Activated naive CD8-positive, alpha-beta T cell treated with anti-CD3 and anti-CD28 coated beads, Interleukin-2, amount 10 ng/mL, durations not matched to agents 7 days and 5 days (primary cell): ENCODE data around the gene RNF169. TPM values are rescaled to one million over a fixed set of nuclear protein-coding genes. Genes with fewer than 3 reads are reported as not detected.
A peak's percentile ranks its signal among the peaks of the same experiment; 100 is the strongest.
"Not testable (repeated sequence)": the region's sequence is repeated elsewhere in the genome, so short reads cannot be mapped to it uniquely, and the experiment has no call there.

Experiments
- ATAC-seq: fragments of 150-1000 bp; cut with Tn5 transposase; one replicate; pipeline ENCODE4 v1.10.0; 2021; ENCODE audit warnings: low read depth, moderate library complexity
- POLR2A ChIA-PET: fragments of 350-600 bp; sonication (Branson Sonifier 250); formaldehyde crosslinking; loops from one replicate; lab custom pipeline; 2021; ENCODE audit warnings: antibody characterized with exemption; lab: Charles Lee
- DNase-seq: peaks from one replicate; pipeline ENCODE4 v3.0.0; 2021
- H3K27ac Mint-ChIP-seq: one replicate; pipeline ENCODE4 v1.8.0; 2022; ENCODE audit warnings: mild to moderate bottlenecking, mixed read lengths
- H3K27me3 Mint-ChIP-seq: one replicate; pipeline ENCODE4 v1.8.0; 2022; ENCODE audit warnings: mild to moderate bottlenecking, moderate library complexity, mixed read lengths
- H3K36me3 Mint-ChIP-seq: one replicate; pipeline ENCODE4 v1.8.0; 2021; ENCODE audit warnings: mild to moderate bottlenecking, mixed read lengths
- H3K4me1 Mint-ChIP-seq: one replicate; pipeline ENCODE4 v1.8.0; 2021; ENCODE audit warnings: mixed read lengths
- H3K4me3 Mint-ChIP-seq: one replicate; pipeline ENCODE4 v1.8.0; 2022; ENCODE audit warnings: mild to moderate bottlenecking, moderate library complexity, mixed read lengths
- H3K9me3 Mint-ChIP-seq: one replicate; pipeline ENCODE4 v1.8.0; 2021; ENCODE audit warnings: mixed read lengths
- total RNA-seq, 2 experiments: library from RNA; stranded (reverse); gene quantifications; one replicate each; pipeline ENCODE4 v1.2.3, GENCODE V29; 2021

Gene RNF169
- total RNA-seq, 2 experiments from 2014 or later: 18.7 to 20.8 TPM

DNA sequence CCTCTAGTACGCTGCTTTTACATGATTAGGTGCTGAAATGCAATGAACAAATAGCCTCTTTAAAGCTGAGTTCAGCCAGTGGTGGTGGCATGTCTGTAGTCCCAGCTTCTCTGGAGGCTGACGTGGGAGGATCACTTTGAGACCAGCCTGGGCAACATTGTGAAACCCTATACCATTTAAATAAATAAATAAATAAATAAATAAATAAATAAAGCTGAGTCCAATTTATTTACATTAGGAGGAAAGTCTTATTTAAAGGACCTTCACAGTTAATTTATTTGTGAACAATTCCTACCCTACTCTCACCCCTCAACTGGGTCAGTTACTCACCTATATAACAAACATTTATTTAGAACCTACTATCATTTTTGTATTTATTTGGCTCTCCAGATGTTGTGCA lies 12.6 kb upstream of the RNF169 start:
- Mint-ChIP-seq H3K27ac (no peak overlapping the region), H3K4me3 (no peak overlapping the region), H3K9me3 (no peaks in the 10 kb centered on the region), H3K27me3 (peaks cover 47% of the 10 kb centered on the region), H3K4me1 (peaks cover 4% of the 10 kb centered on the region), H3K36me3 (no peaks in the 10 kb centered on the region)
- no peak for ATAC-seq
- POLR2A ChIA-PET: no interaction called here
- DNase-seq: no peak

DNA sequence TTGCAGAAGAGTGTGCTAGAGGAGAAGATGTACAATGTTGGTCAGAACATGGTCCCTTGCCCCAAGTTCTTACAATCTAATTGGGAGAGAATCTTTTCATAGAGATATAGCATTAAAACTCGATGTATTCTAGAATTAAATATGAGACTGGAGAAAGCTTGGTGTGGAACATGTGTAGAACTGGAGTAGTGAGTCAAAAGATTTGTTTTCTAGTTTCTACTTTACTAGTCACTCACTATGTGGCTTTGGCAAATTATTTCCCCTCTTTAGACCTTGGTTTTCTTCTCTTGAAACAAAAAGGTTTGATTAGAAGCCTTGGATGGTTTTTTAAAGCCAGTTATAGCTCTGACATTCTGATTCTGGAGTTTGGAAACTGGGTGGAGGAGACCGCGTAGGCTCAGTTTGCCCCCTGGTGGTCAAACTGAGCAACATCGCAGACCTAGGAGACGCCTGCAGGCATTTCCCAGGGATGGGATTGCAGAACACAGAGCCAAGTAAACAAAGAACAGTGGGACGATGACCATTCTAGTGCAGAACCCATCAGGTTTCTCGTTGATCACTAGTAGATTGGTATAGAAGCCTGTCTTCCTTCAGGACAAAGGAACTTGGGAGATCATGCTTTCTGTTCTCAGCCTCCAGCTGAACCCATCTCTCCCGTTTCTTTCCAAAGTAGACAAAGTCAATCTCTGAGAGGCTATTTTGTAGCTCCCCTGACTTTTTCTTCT lies 8.9 kb upstream of the RNF169 start:
- POLR2A ChIA-PET: no interaction called here
- ATAC-seq: peak; percentile 82

DNA sequence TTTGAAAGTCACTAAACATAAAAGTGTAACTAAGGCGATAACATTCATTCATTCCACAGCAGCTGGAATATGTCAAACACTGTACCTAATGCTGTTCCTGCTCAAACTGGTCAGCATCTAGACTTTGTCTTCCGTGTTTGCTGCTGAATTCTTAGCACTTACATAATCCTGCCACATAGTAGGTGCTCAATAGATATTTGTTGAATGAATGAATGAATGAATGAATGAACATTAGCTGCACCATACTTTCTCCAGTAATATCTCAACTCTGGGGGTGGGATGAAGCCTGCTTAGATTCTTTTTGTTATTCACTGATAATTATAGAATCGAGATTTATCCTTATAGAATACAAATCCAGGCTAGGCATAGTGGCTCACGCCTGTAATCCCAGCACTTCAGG lies 6.6 kb upstream of the RNF169 start:
- Mint-ChIP-seq H3K9me3 (no peaks in the 10 kb centered on the region), H3K4me1 (peaks cover 2% of the 10 kb centered on the region), H3K27me3 (peaks cover 6% of the 10 kb centered on the region), H3K4me3 (no peak overlapping the region), H3K36me3 (no peaks in the 10 kb centered on the region), H3K27ac (no peak overlapping the region)
- POLR2A ChIA-PET: no interaction called here
- ATAC-seq (no peak), DNase-seq (no peak)

More for the DNA sequence above, 8.9 kb upstream of the RNF169 start:
- Mint-ChIP-seq H3K9me3 (no peaks in the 10 kb centered on the region), H3K36me3 (no peaks in the 10 kb centered on the region), H3K27me3 (peaks cover 21% of the 10 kb centered on the region), H3K27ac (no peak overlapping the region), H3K4me1 (peaks cover 2% of the 10 kb centered on the region), H3K4me3 (no peak overlapping the region)
- no peak for DNase-seq

DNA sequence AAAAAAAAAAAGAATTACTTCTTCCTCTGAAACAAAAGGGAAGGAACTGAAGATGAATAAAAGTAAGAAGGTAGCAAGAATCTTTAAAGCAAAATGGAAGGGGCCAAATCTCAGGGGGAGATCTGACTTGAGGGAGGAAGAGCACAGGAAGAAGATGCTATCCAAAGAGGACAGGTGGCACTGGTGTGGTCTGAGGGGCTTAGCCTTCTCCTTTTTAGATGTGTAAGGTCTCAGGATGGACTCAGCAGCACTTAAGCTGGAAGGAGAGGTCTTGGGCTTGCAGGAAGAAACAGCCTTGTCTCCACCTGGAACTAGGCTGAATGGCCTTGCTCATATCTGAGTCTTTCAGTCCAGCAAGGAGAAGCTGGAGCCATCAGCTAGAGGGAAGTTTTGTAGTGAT lies 5.0 kb upstream of the RNF169 start:
- POLR2A ChIA-PET: no interaction called here
- no peak overlapping the region for H3K4me3 Mint-ChIP-seq
- H3K27ac Mint-ChIP-seq: no peak overlapping the region
- no peaks in the 10 kb centered on the region for H3K9me3 Mint-ChIP-seq
- peaks cover 12% of the 10 kb centered on the region for H3K4me1 Mint-ChIP-seq
- no peaks in the 10 kb centered on the region for H3K36me3 Mint-ChIP-seq
- DNase-seq (no peak), ATAC-seq (no peak)
- H3K27me3 Mint-ChIP-seq: peaks cover 3% of the 10 kb centered on the region

DNA sequence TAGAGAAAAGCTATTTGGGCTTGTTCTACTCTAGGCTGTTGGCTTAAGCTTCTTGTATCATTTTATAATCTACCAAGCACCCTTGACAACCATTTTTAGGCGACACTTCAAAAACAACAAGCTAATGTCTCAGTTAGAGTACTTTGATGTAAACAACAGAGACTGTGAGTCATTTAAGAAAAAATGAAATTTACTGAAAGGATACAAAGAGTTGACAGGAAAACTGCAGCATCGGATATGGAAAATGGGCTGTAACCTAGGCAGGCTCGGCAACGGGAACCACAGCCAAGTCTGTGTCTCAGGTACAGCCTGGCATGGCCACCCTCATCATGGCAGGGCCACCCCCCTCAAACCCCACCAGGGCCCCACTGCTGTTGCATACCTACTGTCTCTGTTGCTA lies 4.4 kb upstream of the RNF169 start:
- POLR2A ChIA-PET: interaction anchor here (0.7 kb wide), 1 partner anchor 212 kb away, joined by 3 read pairs; no protein-coding TSS in a partner anchor
- H3K27ac Mint-ChIP-seq: no peak overlapping the region

DNA sequence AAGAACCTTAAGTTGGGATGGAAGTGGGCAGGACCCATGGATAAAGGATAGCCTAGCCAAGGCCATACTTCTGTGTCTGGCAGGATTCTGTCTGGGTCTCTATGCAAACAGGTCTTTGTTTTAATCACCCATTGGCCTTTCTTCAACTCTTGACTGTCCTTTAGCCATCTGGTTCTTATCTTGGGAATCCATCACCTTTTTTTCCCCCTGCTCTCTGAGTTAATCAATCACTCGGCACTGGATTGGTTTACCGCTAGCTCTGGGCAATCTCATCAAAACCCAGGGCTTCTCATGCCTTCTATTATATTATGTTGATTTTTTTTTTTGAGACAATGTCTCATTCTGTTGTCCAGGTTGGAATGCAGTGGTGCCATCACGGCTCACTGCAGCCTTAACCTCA lies 1.8 kb upstream of the RNF169 start:
- ATAC-seq (no peak), DNase-seq (no peak)
- no peaks in the 10 kb centered on the region for H3K27me3 Mint-ChIP-seq
- H3K4me1 Mint-ChIP-seq: peaks cover 25% of the 10 kb centered on the region
- no peaks in the 10 kb centered on the region for H3K9me3 Mint-ChIP-seq
- H3K4me3 Mint-ChIP-seq: no peak overlapping the region
- POLR2A ChIA-PET: no interaction called here
- H3K27ac Mint-ChIP-seq: no peak overlapping the region
- peaks cover 4% of the 10 kb centered on the region for H3K36me3 Mint-ChIP-seq

More for the DNA sequence above, 4.4 kb upstream of the RNF169 start:
- H3K9me3 Mint-ChIP-seq: no peaks in the 10 kb centered on the region
- H3K4me3 Mint-ChIP-seq: no peak overlapping the region
- DNase-seq: no peak
- no peaks in the 10 kb centered on the region for H3K36me3 Mint-ChIP-seq
- peaks cover 12% of the 10 kb centered on the region for H3K4me1 Mint-ChIP-seq
- ATAC-seq: no peak
- H3K27me3 Mint-ChIP-seq: peaks cover 3% of the 10 kb centered on the region

DNA sequence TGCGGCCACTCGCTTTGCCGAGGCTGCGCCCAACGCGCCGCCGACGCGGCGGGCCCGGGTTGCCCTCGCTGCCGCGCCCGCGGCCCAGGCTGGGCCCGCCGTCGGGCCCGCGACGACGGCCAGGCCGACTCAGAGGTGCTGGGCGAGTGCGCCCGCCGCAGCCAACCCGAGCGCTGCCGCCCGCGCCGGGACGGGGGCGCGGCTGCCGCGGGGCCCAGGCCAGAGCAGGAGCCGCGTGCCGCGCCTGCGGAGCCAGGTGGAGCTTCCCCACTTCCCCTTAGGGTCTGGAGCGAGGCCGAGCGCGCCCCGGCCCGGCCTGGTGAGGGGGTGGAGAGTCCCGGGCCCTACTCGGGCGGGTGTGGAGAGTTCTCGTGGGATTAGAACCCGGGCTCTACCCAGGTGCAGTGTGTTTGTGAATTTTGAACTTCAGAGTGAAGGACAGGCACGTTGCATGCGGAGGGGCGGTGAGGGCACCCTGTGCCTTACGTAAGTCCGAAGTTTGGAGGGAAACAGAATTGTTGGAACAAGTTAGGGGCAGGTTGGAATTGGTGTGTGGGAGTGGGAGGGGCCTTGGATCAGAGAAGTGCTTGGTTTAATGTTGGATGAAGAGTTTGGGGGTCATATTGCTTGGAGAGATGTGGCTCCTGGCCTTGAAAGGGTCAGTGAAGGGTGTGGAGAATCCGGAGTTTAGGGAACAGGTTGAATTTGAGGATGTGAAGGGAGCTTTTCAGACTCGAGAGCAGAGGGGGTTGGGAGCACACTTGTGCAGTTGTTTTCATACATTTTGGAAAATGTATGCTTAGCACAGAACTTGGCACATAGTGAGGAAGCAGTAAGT lies 697 bp downstream of the RNF169 start:
- no peaks in the 10 kb centered on the region for H3K27me3 Mint-ChIP-seq
- no peaks in the 10 kb centered on the region for H3K9me3 Mint-ChIP-seq
- peak overlapping the region; percentile 100 for H3K4me3 Mint-ChIP-seq
- peak; percentile 78 for DNase-seq
- ATAC-seq: peak; percentile 72
- H3K36me3 Mint-ChIP-seq: peaks cover 6% of the 10 kb centered on the region
- H3K27ac Mint-ChIP-seq: peak overlapping the region; percentile 97
- H3K4me1 Mint-ChIP-seq: peaks cover 25% of the 10 kb centered on the region
- POLR2A ChIA-PET: interaction anchor here (0.6 to 1.4 kb wide), 4 partner anchors 157 to 450 kb away, joined by 3 to 5 read pairs (median 4); partner anchors contain the start of genes LIPT2 and POLD3

DNA sequence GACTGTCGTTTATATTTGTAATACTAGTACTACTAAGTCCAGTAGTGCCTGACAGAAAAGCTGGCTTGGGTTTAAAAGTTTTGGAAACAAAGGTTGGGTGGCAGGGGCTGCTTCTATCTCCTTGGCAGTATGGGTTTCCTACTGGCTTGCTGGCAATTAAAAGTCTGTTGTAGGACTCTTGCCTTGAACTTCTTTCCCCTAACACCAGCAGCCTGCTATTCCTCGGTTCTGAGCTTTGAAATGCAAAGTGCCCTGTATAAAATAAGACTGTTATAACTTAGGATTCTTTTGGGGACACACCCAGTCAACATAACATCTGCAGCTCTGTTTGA lies 1.3 kb downstream of the RNF169 start:
- POLR2A ChIA-PET: interaction anchor here (0.8 to 1.4 kb wide), 3 partner anchors 157 to 257 kb away, joined by 3 to 5 read pairs (median 5); partner anchors contain the start of genes LIPT2 and POLD3
- Mint-ChIP-seq H3K27ac (peak overlapping the region; percentile 97), H3K9me3 (no peaks in the 10 kb centered on the region), H3K4me1 (peaks cover 25% of the 10 kb centered on the region), H3K4me3 (peak overlapping the region; percentile 100), H3K36me3 (peaks cover 6% of the 10 kb centered on the region), H3K27me3 (no peaks in the 10 kb centered on the region)
- DNase-seq (no peak), ATAC-seq (no peak)

DNA sequence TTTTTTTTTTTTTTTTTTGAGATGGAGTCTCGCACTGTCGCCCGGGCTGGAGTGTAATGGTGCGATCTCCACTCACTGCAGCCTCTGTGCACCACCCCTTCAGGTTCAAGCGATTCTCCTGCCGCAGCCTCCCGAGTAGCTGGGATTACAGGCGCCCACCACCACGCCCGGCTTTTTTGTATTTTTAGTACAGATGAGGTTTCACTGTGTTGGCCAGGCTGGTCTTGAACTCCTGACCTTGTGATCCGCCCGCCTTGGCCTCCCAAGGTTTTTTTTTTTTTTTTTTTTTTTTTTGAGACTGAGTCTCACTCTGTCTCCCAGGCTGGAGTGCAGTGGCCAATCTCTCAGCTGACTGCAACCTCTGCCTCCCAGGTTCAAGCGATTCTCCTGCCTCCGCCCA lies 1.9 kb downstream of the RNF169 start:
- not testable (repeated sequence) for H3K27ac Mint-ChIP-seq, H3K9me3 Mint-ChIP-seq, H3K36me3 Mint-ChIP-seq, H3K27me3 Mint-ChIP-seq, ATAC-seq, DNase-seq
- POLR2A ChIA-PET: interaction anchor here (0.6 to 0.7 kb wide), 2 partner anchors 32 to 344 kb away, joined by 3 to 7 read pairs; no protein-coding TSS in a partner anchor
- peak overlapping the region; percentile 14 for H3K4me3 Mint-ChIP-seq
- peaks cover 25% of the 10 kb centered on the region for H3K4me1 Mint-ChIP-seq

DNA sequence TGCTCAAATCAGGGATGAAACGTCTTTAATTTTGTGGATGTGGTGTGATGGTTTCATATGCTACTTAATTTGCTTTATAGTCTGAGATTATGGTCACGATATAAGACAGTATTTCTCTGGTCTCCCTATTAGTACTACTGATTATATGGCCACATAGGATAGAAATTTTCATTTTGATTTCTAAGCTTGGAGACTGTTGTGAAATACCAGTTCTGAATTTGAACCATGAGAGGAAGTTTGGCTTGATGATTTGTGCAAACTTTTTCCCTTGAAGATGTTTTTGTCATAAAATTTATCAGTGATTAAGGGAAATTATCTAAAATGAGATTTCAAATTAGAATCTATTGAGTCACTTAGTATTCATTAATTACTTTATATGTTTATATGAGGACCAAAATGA lies 2.7 kb downstream of the RNF169 start:
- peaks cover 25% of the 10 kb centered on the region for H3K4me1 Mint-ChIP-seq
- no peak overlapping the region for H3K27ac Mint-ChIP-seq
- peaks cover 12% of the 10 kb centered on the region for H3K36me3 Mint-ChIP-seq
- no peak for ATAC-seq
- POLR2A ChIA-PET: interaction anchor here (0.6 to 0.7 kb wide), 2 partner anchors 32 to 345 kb away, joined by 3 to 7 read pairs; no protein-coding TSS in a partner anchor
- peak overlapping the region; percentile 14 for H3K4me3 Mint-ChIP-seq
- no peak for DNase-seq
- no peaks in the 10 kb centered on the region for H3K9me3 Mint-ChIP-seq
- H3K27me3 Mint-ChIP-seq: no peaks in the 10 kb centered on the region

DNA sequence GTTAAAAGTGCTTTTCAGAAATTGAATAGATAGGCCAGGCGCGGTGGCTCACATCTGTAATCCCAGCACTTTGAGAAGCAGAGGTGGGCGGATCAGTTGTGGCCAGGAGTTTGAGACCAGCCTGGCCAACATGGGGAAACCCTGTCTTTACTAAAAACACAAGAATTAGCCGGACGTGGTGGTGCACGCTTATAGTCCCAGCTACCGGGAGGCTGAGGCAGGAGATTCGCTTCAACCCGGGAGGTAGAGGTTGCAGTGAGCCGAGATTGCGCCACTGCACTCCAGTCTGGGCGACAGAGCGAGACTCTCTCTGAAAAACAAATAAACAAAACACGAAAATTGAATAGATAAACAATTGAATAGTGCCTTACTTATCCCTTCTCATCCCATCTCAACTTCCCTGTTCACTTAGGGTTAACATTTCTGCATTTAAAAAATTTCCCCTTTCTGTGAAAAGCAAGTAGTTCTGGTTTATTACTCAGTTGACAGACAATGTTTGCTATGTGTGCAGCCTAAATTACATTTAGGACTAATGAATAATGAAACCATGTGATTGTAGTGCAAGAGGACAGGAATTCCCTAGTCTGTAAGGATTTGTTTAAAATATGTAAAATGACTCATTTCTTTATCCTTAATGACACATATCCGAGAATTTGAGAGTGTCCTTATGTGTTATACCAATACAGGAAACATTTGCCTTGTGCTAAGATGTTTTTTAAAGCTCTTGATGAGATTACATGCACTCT lies 6.0 kb downstream of the RNF169 start:
- H3K4me1 Mint-ChIP-seq: peaks cover 11% of the 10 kb centered on the region
- DNase-seq (no peak), ATAC-seq (no peak)
- peaks cover 14% of the 10 kb centered on the region for H3K36me3 Mint-ChIP-seq
- POLR2A ChIA-PET: no interaction called here
- H3K9me3 Mint-ChIP-seq: no peaks in the 10 kb centered on the region
- H3K27me3 Mint-ChIP-seq: no peaks in the 10 kb centered on the region
- no peak overlapping the region for H3K27ac Mint-ChIP-seq
- H3K4me3 Mint-ChIP-seq: no peak overlapping the region

DNA sequence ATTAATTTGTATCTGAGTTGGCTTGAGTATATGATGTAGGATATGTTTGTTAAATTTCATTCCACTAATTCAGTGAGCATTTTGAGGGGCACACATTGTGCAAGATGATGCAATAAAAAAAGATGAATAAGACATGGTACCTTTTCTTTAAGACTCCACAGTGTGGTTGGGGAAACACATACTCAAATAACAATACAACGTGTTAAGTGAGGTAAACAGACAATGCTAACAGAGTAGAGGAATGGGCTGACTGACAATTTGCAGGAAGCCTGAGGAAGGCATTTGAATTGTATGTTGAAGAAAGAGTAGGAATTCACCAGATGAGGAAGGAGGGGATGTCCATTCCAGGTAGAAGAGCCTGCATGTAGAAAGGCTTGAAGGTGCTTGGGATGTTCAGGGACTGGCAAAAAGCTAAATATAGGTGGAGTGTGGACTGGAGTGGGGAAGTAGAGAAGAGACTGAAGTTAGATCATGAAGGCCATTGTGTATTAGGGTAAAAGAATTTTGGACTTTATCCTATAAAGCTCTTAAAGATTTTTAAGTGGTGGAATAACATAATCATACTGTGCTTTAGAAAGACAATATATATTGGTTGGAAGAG lies 6.8 kb downstream of the RNF169 start:
- Mint-ChIP-seq H3K27me3 (no peaks in the 10 kb centered on the region), H3K9me3 (no peaks in the 10 kb centered on the region), H3K36me3 (peaks cover 14% of the 10 kb centered on the region), H3K27ac (no peak overlapping the region), H3K4me1 (peaks cover 5% of the 10 kb centered on the region), H3K4me3 (no peak overlapping the region)
- POLR2A ChIA-PET: no interaction called here
- no peak for DNase-seq
- ATAC-seq: no peak

DNA sequence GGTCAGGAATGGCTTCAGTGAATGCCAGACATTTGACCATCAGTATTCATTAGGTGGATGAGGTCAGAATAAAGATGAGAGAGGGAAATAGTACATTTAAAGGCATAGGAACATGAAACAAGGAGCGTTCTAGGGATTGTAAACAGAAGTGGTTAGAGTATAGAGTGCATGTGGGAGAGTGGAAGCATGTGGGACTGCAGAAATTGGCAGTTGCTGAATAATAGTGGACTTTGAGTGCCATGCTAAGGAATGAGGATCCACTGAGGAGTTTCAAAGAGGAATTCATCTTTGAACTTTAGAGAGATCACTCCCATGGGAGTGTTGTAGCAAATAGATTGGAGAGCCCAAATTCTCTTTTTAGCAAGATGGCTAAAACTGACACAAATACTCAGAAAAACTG lies 7.9 kb downstream of the RNF169 start:
- Mint-ChIP-seq H3K27me3 (no peaks in the 10 kb centered on the region), H3K9me3 (no peaks in the 10 kb centered on the region), H3K27ac (no peak overlapping the region), H3K4me1 (no peaks in the 10 kb centered on the region), H3K36me3 (peaks cover 13% of the 10 kb centered on the region), H3K4me3 (no peak overlapping the region)
- POLR2A ChIA-PET: no interaction called here
- ATAC-seq: no peak
- DNase-seq: no peak
